GM12878 (cell line): ENCODE data around the gene RPS5. TPM values are rescaled to one million over a fixed set of nuclear protein-coding genes. Genes with fewer than 3 reads are reported as not detected.

ENCODE experiments used
- BACH1 ChIP-seq: fragments of 450-650 bp; IDR thresholded peaks from 2 replicates; pipeline ENCODE4 v1.6.1; 2017; ENCODE audit warnings: mild to moderate bottlenecking, borderline replicate concordance
- BMI1 ChIP-seq: fragments of 450-650 bp; IDR thresholded peaks from 2 replicates; pipeline ENCODE4 v1.6.1; 2016; ENCODE audit warnings: mild to moderate bottlenecking, moderate library complexity, borderline replicate concordance
- CBX5 ChIP-seq: sonication (generic); IDR thresholded peaks from 2 replicates; pipeline ENCODE4 v1.6.1; 2016; ENCODE audit warnings: low read depth, moderate library complexity, mild to moderate bottlenecking, inconsistent platforms
- CREM ChIP-seq: IDR thresholded peaks from 2 replicates; pipeline ENCODE4 v1.6.1; 2014; ENCODE audit warnings: antibody characterized with exemption, low read depth
- E2F4 ChIP-seq: IDR thresholded peaks from 2 replicates; pipeline ENCODE4 v1.6.1; 2012; ENCODE audit warnings: low read depth, low read length, improper control_type of control experiment
- E4F1 ChIP-seq: fragments of 450-650 bp; IDR thresholded peaks from 2 replicates; pipeline ENCODE4 v1.6.1; 2018; ENCODE audit warnings: borderline replicate concordance, mild to moderate bottlenecking; ENCODE audit not compliant: partially characterized antibody
- FOS ChIP-seq: IDR thresholded peaks from 3 replicates; pipeline ENCODE4 v1.6.1; 2011; ENCODE audit warnings: borderline replicate concordance; ENCODE audit not compliant: insufficient read length; ENCODE audit errors: extremely low read depth
- HCFC1 ChIP-seq: fragments of 150-350 bp; IDR thresholded peaks from 2 replicates; pipeline ENCODE4 v1.6.1; 2014; ENCODE audit warnings: low read length
- HDGF ChIP-seq: fragments of 450-650 bp; IDR thresholded peaks from 2 replicates; pipeline ENCODE4 v1.6.1; 2016; ENCODE audit warnings: antibody characterized with exemption
- MXI1 ChIP-seq: fragments of 150-350 bp; IDR thresholded peaks from 2 replicates; pipeline ENCODE4 v1.6.1; 2011; ENCODE audit warnings: low read depth, mild to moderate bottlenecking, inconsistent platforms, low read length, improper control_type of control experiment
- NFYA ChIP-seq: IDR thresholded peaks from 2 replicates; pipeline ENCODE4 v1.6.1; 2011; ENCODE audit warnings: low read depth, mild to moderate bottlenecking, low read length, improper control_type of control experiment, borderline replicate concordance
- NR2C1 ChIP-seq: fragments of 450-650 bp; IDR thresholded peaks from 2 replicates; pipeline ENCODE4 v1.6.1; 2017; ENCODE audit warnings: antibody characterized with exemption, mild to moderate bottlenecking, moderate library complexity
- POLR2A ChIP-seq: IDR thresholded peaks from 2 replicates; pipeline ENCODE4 v1.6.1; 2011; ENCODE audit warnings: low read depth, mild to moderate bottlenecking, low read length
- POLR2AphosphoS5 ChIP-seq: IDR thresholded peaks from 2 replicates; pipeline ENCODE4 v1.6.1; 2011; ENCODE audit warnings: mild to moderate bottlenecking, low read length, inconsistent platforms
- POU2F2 ChIP-seq: IDR thresholded peaks from 3 replicates; pipeline ENCODE4 v1.6.1; 2011; ENCODE audit warnings: low read depth, mild to moderate bottlenecking, low read length, borderline replicate concordance
- RAD21 ChIP-seq: IDR thresholded peaks from 2 replicates; pipeline ENCODE4 v1.6.1; 2011; ENCODE audit warnings: mild to moderate bottlenecking, low read depth, low read length, moderate library complexity; ENCODE audit not compliant: insufficient read depth
- RB1 ChIP-seq: fragments of 450-650 bp; formaldehyde crosslinking; IDR thresholded peaks from 2 replicates; pipeline ENCODE4 v1.6.1; 2017; ENCODE audit warnings: mild to moderate bottlenecking, borderline replicate concordance
- RELA ChIP-seq: fragments of 450-650 bp; IDR thresholded peaks from 2 replicates; pipeline ENCODE4 v1.8.0; 2014; ENCODE audit warnings: borderline replicate concordance; ENCODE audit not compliant: partially characterized antibody
- RFX5 ChIP-seq: IDR thresholded peaks from 2 replicates; pipeline ENCODE4 v1.6.1; 2011; ENCODE audit warnings: low read depth, low read length, improper control_type of control experiment
- TAF1 ChIP-seq: IDR thresholded peaks from 2 replicates; pipeline ENCODE4 v1.6.1; 2011; ENCODE audit warnings: mild to moderate bottlenecking, low read depth, low read length, borderline replicate concordance
- TBL1XR1 ChIP-seq: IDR thresholded peaks from 2 replicates; pipeline ENCODE4 v1.6.1; 2012; ENCODE audit warnings: low read depth, low read length, improper control_type of control experiment
- USF1 ChIP-seq: IDR thresholded peaks from 2 replicates; pipeline ENCODE4 v1.6.1; 2011; ENCODE audit warnings: borderline replicate concordance, low read depth, mild to moderate bottlenecking, moderate library complexity, mixed read lengths, low read length; ENCODE audit not compliant: insufficient read depth; ENCODE audit errors: extremely low read length
- polyA plus RNA-seq, 11 experiments: library from polyadenylated mRNA; depleted of rRNA in 4 of 11; unstranded in 6 of 11; stranded (reverse) in 5 of 11; fragments of >200 nt; fragmentation: Nextera tagmentation in 4 of 11; fragmentation: Illumina TruSeq in 1 of 11; extraction: Ambion mirVana in 4 of 11; extraction: Trizol in 1 of 11; gene quantifications; 1 replicate in 1 of 11; 2 replicates in 10 of 11; pipeline versions ENCODE4 v1.2.1 to v1.2.3, GENCODE V29; 2011 to 2016; ENCODE audit warnings: inconsistent platforms in 2 of 11, missing spikeins in 2 of 11, low read depth in 1 of 11
- total RNA-seq, 4 experiments: library from RNA; depleted of rRNA in 3 of 4; stranded (reverse); fragments of >200 nt in 3 of 4; fragmentation: Illumina TruSeq in 1 of 4; extraction: Trizol in 1 of 4; gene quantifications; 2 replicates each; pipeline versions ENCODE4 v1.2.1 to v1.2.3, GENCODE V29; 2013 to 2021

Gene RPS5
- total and polyA plus RNA-seq, 10 of the 15 experiments (the other 5 are each of a cell fraction or from before 2014, with no cell fraction given): 1,284 to 3,652 (median 1,922) TPM

- TF ChIP-seq TAF1: peak; percentile 86; the same call in 1 of the 2 replicates
- peak; percentile 100 for TF ChIP-seq BMI1
- TF ChIP-seq TBL1XR1: no peak; the same call in 1 of the 2 replicates
- TF ChIP-seq POU2F2: peak; percentile 35; the same call in 1 of the 3 replicates
- no peak for TF ChIP-seq NFYA
- TF ChIP-seq HDGF: peak; percentile 96
- peak; percentile 57 for TF ChIP-seq HCFC1
- no peak for TF ChIP-seq RAD21
- TF ChIP-seq RELA: peak; percentile 74
- TF ChIP-seq E4F1: peak; percentile 97
- TF ChIP-seq POLR2A: peak; percentile 97
- TF ChIP-seq E2F4: peak; percentile 51
- peak; percentile 92 for TF ChIP-seq RB1
- TF ChIP-seq RFX5: peak; percentile 98
- TF ChIP-seq NR2C1: no peak
- TF ChIP-seq CBX5: no peak
- peak; percentile 84 for TF ChIP-seq POLR2AphosphoS5
- TF ChIP-seq USF1: no peak
- TF ChIP-seq FOS: no peak
- TF ChIP-seq MXI1: peak; percentile 99
- peak; percentile 85 for TF ChIP-seq CREM
- peak; percentile 68; the same call in 1 of the 2 replicates for TF ChIP-seq BACH1
Measured at GRCh38 chr19:58400916-58401839, 14.1 kb downstream of the RPS5 start (continued).
